Osteocyte (in vitro differentiated cells): ENCODE results near the gene IL1R1. TPM values are rescaled to one million over a fixed set of nuclear protein-coding genes. Genes with fewer than 3 reads are reported as not detected.
"Not testable (repeated sequence)": the region's sequence is repeated elsewhere in the genome, so short reads cannot be mapped to it uniquely, and the experiment has no call there.

Source experiments
- DNase-seq: peaks from one replicate; pipeline ENCODE4 v3.0.0; 2021; ENCODE audit warnings: mixed read lengths; ENCODE audit not compliant: unreplicated experiment; ENCODE audit errors: extremely low spot score
- H3K27ac Mint-ChIP-seq: one replicate; pipeline ENCODE4 v1.8.0; 2021; ENCODE audit warnings: mild to moderate bottlenecking, mixed read lengths; ENCODE audit not compliant: unreplicated experiment
- H3K27me3 Mint-ChIP-seq: one replicate; pipeline ENCODE4 v1.8.0; 2021; ENCODE audit warnings: mixed read lengths; ENCODE audit not compliant: unreplicated experiment
- H3K36me3 Mint-ChIP-seq: one replicate; pipeline ENCODE4 v1.8.0; 2021; ENCODE audit warnings: mixed read lengths; ENCODE audit not compliant: unreplicated experiment
- H3K4me1 Mint-ChIP-seq: one replicate; pipeline ENCODE4 v1.8.0; 2021; ENCODE audit warnings: mixed read lengths; ENCODE audit not compliant: unreplicated experiment
- H3K4me3 Mint-ChIP-seq: one replicate; pipeline ENCODE4 v1.8.0; 2021; ENCODE audit warnings: mild to moderate bottlenecking, moderate library complexity, mixed read lengths; ENCODE audit not compliant: unreplicated experiment
- H3K9me3 Mint-ChIP-seq: one replicate; pipeline ENCODE4 v1.8.0; 2021; ENCODE audit warnings: mixed read lengths; ENCODE audit not compliant: unreplicated experiment
- total RNA-seq: library from RNA; stranded (reverse); gene quantifications from 2 replicates; pipeline ENCODE4 v1.2.1, GENCODE V29; 2021
- TF ChIP-seq, protein P1 (sequence below): fragments of 200-600 bp; sonication (generic); IDR thresholded peaks from 2 replicates; pipeline ENCODE4 v1.5.0; 2021; ENCODE audit warnings: antibody characterized with exemption, mild to moderate bottlenecking, moderate library complexity

Gene IL1R1
- total RNA-seq, 1 donor from 2014 or later, result 59.8 TPM

DNA sequence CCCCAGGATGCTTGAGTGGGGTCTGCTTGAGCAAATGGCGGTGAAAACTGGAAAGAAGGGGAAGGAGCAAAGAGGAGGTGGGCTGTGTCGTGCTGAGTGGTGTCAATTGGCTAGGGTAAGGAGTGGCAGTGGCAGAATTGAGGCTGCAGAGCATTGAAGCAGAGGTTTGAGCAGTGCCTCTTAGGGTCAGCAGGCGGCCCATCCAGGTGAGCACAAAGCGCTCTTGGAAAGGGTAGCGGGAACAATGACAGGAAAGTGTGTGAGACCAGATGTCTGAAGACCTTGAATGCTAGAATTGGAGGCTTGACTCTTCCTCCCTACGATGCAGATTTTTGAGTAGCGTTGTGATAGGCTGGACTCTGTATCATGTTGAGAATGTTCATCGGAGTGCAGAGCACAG is 39.3 kb upstream of the IL1R1 start:
- H3K27me3 Mint-ChIP-seq, result no peaks in the 10 kb centered on the region
- H3K27ac Mint-ChIP-seq, result no peak overlapping the region
- no peak overlapping the region for H3K4me3 Mint-ChIP-seq
- peaks cover 38% of the 10 kb centered on the region for H3K4me1 Mint-ChIP-seq
- H3K9me3 Mint-ChIP-seq, result peaks cover 7% of the 10 kb centered on the region
- TF ChIP-seq, protein P1, sequence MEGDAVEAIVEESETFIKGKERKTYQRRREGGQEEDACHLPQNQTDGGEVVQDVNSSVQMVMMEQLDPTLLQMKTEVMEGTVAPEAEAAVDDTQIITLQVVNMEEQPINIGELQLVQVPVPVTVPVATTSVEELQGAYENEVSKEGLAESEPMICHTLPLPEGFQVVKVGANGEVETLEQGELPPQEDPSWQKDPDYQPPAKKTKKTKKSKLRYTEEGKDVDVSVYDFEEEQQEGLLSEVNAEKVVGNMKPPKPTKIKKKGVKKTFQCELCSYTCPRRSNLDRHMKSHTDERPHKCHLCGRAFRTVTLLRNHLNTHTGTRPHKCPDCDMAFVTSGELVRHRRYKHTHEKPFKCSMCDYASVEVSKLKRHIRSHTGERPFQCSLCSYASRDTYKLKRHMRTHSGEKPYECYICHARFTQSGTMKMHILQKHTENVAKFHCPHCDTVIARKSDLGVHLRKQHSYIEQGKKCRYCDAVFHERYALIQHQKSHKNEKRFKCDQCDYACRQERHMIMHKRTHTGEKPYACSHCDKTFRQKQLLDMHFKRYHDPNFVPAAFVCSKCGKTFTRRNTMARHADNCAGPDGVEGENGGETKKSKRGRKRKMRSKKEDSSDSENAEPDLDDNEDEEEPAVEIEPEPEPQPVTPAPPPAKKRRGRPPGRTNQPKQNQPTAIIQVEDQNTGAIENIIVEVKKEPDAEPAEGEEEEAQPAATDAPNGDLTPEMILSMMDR, result no peak
- no peak for DNase-seq
- peaks cover 2% of the 10 kb centered on the region for H3K36me3 Mint-ChIP-seq

DNA sequence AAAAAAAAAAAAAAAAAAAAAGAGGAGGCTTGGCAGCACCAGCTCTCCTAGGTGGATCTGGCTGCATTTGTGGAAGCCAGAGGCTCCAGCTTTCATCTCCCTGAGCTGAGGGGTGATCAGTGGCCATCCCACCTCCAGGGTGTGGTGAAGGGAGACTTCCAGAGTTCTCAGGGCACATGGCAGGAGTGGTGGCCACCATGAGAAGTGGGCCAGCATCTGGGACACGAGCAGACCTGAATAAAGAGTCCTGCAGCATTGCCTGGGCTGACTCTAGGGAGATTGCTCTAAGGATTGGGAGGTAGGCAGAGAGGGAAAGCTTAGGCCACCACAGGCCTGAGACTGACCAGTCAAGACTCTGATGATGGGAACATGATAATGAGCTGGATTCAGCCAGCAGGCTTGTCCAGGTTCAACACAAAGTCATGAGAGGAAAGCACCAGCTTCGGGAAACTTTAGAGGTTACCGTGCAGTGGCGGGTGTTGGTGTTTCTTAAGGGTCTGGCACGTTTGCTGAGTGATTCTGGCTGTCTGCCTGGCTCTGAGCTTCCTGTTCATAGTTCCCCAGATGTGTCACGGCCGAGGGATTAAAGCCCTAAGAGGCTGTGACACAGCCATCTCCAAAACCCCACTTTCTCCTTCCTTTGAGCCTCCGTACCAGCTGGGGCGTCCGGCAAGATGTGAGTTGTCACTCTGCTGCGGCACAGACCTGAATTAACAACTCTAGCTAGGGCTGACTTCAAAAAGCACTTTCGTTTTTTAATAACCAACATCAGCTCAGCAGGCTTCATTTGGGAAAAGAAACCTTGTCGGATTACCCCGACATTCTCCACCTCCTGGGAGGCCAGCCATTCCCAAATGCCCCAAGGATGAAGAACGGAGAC is 38.3 kb upstream of the IL1R1 start:
- TF ChIP-seq, protein P1, result no peak
- Mint-ChIP-seq H3K36me3 (peaks cover 3% of the 10 kb centered on the region), H3K4me3 (peak overlapping the region; percentile 67), H3K9me3 (no peaks in the 10 kb centered on the region), H3K4me1 (peaks cover 38% of the 10 kb centered on the region), H3K27ac (peak overlapping the region; percentile 83), H3K27me3 (no peaks in the 10 kb centered on the region)
- no peak for DNase-seq

DNA sequence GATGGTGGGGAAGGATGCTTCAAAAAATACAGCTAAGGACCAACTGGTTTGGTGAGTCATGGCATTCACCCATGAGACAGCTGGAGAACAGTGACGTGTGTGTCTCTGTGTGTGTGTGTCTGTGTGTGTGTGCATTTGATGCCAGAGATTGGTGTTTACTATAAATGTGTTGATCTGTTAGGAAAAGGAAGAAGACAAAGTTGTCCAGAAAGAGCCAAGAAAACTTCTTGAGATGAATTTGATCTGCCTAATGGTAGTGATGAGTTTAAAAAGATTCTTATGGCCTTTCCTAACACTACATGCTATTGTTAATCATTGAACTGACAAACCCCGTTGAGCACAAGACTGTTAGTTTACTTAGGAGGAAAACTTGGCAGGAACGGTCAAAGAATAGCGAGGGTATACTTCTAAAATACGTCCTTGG is 36.4 kb upstream of the IL1R1 start:
- H3K36me3 Mint-ChIP-seq, result peaks cover 5% of the 10 kb centered on the region
- H3K27me3 Mint-ChIP-seq, result no peaks in the 10 kb centered on the region

DNA sequence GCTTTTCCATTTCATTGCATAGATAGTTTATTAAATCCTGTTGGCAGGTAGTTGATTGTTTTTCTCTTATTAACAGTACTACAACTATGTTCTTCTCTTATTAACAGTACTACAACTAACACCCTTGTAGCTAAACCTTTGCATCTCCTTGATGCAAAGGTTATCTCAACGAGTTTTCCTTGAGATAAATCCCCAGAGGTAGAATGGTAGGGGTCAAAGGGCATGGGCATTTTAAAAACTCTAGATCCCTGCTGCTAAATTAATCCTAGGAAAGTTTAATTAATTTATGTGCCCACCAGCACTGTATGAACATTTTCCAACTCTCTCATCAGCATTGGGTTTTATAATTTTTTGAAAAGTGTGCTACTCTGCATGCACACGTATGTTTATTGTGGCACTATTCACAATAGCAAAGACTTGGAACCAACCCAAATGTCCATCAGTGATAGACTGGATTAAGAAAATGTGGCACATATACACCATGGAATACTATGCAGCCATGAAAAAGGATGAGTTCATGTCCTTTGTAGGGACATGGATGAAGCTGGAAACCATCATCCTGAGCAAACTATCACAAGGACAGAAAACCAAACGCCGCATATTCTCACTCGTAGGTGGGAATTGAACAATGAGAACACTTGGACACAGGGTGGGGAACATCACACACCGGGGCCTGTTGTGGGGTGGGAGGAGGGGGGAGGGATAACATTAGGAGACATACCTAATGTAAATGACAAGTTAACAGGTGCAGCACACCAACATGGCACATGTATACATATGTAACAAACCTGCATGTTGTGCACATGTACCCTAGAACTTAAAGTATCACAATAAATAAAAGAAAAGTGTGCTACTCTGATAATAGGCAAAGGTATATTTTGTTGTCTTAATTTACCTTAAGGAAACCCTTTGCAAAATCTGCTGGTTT is 35.5 kb upstream of the IL1R1 start:
- not testable (repeated sequence) for H3K27me3 Mint-ChIP-seq, DNase-seq, H3K27ac Mint-ChIP-seq, H3K9me3 Mint-ChIP-seq, H3K4me3 Mint-ChIP-seq, H3K36me3 Mint-ChIP-seq
- peaks cover 36% of the 10 kb centered on the region for H3K4me1 Mint-ChIP-seq

More for the DNA sequence above, 36.4 kb upstream of the IL1R1 start:
- no peak overlapping the region for H3K4me3 Mint-ChIP-seq
- H3K4me1 Mint-ChIP-seq, result peaks cover 34% of the 10 kb centered on the region
- no peak for DNase-seq
- TF ChIP-seq, protein P1, result no peak
- H3K27ac Mint-ChIP-seq, result peak overlapping the region; percentile 1
- no peaks in the 10 kb centered on the region for H3K9me3 Mint-ChIP-seq

DNA sequence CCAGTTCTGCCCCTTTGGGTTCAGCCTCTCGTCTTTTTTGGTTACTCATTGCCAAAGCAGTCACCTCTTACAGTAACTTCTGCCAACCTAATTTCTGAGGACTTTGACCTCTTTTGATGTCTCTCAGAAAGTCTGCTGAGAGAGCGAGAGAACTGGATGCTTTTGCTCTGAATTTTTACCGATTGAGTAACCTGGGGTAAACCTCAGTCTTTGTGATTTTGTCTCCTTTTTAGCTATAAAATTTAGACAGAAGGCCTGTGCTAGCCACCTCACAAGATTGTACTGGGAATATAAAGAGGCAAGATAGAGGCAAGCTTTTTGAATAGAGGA is 34.8 kb upstream of the IL1R1 start:
- H3K27me3 Mint-ChIP-seq, result no peaks in the 10 kb centered on the region
- no peak overlapping the region for H3K27ac Mint-ChIP-seq
- peaks cover 3% of the 10 kb centered on the region for H3K9me3 Mint-ChIP-seq
- peaks cover 3% of the 10 kb centered on the region for H3K36me3 Mint-ChIP-seq
- TF ChIP-seq, protein P1, result no peak
- no peak overlapping the region for H3K4me3 Mint-ChIP-seq
- no peak for DNase-seq
- H3K4me1 Mint-ChIP-seq, result peaks cover 41% of the 10 kb centered on the region
